NCI-H526 (cell line): ENCODE measurements around the gene NDUFV2.
"Not testable (repeated sequence)": the region's sequence is repeated elsewhere in the genome, so short reads cannot be mapped to it uniquely, and the experiment has no call there.

Experiments used
- DNase-seq, 2 experiments: peaks; one replicate each; lab custom pipeline; 2025; lab: John Stamatoyannopoulos, UW

NDUFV2 gene

DNA sequence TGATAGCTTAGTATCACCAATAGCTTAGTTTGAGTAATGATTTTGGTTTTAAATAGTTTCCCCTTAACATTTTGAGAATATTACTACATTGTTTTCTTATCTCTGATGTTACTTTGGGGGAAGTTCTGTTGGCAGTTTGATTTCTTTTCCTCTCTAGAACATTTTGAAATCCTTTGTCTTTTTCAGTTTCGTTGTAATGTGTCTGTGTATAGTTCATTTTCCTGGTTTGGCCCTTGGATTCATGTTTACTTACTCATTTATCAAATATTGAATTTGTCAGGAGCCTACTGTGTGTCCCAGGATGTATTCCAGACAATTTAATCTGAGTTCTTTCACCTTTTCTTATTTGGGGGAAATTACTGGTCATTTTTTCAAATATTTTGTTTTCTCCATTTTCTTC lies 50.8 kb downstream of the NDUFV2 start:
- no peak for DNase-seq

DNA sequence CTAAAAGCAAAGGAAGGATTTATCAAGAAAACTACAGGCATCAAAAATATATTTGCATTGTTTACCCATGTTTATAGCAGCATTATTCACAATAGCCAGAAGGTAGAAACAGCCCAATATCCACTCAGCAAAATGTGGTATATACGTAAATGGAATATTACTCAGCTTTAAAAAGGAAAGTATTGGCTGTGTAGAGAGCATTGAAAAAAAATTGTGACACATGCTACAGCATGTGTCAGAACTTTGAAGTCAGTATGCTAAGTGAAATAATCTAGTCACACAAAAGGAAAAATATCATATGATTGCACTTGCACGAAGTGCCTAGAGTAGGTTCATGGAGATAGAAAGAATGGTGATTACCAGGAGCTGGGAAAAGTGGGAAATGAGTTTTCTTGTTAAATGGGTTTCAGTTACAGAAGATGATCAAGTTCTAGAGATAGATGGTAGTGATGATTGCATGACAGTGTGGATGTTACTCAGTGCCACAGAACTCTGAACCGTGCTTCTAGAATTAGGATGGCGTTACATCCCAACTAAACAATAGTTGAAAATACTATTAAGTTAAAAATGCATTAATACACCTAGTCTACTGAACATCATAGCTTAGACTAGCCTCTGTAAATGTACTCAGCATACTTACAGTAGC lies 54.2 kb downstream of the NDUFV2 start:
- DNase-seq = no peak

DNA sequence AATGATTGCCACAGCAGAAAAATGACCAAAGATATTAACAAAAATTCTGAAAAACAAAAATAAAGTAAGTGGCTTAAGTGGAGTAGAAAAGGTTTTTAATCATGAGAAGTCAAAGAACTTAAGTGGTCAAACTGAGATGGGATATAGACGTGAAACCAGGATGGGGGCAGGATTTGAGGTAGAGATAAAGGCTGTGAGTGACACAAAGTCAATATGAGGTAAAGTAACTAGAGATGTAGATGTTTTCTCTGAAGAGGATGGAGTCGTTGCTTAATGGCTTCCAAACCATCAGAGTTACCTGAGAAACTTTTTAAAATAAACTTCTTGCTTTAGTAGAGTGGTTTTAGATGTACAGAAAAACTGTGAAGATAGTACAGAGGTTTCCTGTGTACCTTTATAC lies 55.3 kb downstream of the NDUFV2 start:
- no peak for DNase-seq

DNA sequence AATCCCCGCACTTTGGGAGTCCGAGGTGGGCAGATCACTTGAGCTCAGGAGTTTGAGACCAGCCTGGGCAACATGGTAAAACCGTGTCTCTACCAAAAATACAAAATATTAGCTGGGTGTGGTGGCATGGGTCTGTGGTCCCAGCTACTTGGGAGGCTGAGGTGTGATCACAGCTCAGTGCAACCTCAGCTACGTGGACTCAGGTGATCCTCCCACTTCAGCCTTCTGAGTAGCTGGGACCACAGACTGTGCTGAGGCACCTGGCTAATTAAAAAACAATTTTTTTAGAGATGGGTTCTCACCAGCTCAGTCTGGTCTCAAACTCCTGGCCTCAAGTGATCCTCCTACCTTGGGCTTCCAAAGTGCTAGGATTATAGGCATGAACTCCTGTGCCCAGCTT lies 57.5 kb downstream of the NDUFV2 start:
- no peak for DNase-seq

DNA sequence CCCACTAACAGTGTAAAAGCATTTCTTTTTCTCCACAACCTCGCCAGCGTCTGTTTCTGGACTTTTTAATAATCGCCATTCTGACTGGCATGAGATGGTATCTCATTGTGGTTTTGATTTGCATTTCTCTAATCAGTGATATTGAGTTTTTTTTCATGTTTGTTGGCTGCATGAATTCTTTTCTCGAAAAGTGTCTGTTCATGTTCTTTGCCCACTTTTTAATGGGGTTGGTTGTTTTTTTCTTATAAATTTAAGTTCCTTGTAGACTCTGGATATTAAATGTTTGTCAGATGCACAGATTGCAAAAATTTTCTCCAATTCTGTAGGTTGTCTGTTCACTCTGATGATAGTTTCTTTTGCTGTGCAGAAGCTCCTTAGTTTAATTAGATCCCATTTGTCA lies 60.2 kb downstream of the NDUFV2 start:
- DNase-seq = not testable (repeated sequence)

DNA sequence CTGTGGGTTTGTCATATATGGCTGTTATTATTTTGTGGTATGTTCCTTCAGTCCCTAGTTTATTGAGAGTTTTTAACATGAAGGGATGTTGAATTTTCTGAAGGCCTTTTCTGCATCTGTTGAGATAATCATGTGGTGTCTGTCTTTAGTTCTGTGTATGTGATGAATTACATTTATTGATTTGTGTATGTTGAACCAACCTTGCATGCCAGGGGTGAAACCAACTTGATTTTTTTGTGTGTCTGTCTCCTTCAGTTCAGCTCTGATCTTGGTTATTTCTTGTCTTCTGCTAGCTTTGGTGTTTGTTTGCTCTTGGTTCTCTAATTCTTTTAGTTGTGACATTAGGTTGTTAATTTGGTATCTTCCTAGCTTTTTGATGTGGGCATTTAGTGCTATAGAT lies 61.6 kb downstream of the NDUFV2 start:
- DNase-seq = not testable (repeated sequence)

DNA sequence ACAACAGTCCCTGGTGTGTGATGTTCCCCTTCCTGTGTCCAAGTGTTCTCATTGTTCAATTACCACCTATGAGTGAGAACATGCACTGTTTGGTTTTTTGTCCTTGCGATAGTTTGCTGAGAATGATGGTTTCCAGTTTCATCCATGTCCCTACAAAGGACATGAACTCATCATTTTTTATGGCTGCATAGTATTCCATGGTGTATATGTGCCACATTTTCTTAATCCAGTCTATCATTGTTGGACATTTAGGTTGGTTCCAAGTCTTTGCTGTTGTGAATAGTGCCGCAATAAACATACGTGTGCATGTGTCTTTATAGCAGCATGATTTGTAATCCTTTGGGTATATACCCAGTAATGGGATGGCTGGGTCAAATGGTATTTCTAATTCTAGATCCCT lies 63.4 kb downstream of the NDUFV2 start:
- DNase-seq = not testable (repeated sequence)

DNA sequence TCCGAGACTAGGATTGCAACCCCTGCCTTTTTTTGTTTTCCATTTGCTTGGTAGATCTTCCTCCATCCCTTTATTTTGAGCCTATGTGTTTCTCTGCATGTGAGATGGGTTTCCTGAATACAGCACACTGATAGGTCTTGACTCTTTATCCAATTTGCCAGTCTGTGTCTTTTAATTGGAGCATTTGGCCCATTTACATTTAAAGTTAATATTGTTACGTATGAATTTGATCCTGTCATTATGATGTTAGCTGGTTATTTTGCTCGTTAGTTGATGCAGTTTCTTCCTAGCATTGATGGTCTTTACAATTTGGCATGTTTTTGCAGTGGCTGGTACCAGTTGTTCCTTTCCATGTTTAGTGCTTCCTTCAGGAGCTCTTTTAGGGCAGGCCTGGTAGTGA lies 67.0 kb downstream of the NDUFV2 start:
- DNase-seq = not testable (repeated sequence)

DNA sequence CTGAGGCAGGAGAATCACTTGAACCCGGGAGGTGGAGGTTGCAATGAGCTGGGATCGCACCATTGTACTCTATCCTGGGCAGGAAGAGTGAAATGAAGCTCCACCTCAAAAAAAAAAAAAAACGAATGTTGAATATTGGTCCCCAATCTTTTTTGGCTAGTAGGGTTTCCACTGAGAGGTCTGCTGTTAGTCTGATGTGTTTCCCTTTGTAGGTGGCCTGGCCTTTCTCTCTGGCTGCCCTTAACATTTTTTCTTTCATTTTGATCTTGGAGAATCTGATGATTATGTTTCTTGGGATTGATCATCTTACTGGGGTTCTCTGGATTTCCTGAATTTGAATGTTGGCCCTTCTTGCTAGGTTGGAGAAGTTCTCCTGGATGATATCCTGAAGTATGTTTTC lies 69.4 kb downstream of the NDUFV2 start:
- DNase-seq = not testable (repeated sequence)

DNA sequence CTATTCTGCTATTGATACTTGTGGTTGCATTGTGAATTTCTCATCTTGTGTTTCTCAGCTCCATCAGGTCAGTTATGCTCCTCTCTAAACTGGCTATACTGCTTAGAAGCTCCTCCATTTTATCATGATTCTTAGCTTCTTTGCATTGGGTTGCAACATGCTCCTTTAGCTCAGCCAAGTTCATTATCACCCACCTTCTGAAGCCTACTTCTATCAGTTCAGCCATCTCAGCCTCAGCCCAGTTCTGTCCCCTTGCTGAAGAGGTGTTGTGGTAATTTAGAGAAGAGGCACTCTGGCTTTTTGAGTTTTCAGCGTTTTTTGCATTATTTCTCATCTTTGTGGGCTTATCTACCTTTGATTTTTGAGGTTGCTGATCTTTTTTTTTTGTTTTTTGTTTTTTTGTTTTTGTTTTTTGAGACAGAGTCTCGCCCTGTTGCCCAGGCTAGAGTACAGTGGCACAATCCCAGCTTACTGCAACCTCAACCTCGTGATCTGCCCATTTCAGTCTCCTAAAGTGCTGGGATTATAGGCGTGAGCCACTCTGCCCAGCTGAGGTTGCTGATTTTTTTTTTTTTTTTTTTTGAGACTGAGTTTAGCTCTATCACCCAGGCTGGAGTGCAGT lies 70.1 kb downstream of the NDUFV2 start:
- DNase-seq = no peak

DNA sequence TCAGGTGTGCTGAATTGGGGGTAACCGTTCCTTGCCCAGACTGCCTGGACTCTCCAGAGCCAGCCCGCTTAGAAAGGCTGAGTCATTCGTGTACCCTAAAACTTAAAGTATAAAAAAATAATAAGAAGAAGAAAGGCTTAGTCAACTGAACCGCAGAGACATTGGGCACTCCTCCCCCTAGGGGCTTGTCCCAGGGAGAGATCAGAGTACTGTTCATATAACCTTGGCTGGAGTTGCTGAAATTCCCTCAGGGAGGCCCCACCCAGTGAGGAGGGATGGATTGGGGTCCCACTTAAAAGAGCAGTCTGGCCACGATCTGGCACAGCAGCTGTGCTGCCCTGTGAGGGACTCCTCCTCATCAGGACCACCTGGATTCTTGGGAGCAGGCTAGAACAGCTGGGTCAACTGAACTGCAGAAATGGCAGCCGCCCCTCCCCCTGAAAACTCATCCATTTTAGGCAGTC lies 71.3 kb downstream of the NDUFV2 start:
- DNase-seq = no peak

DNA sequence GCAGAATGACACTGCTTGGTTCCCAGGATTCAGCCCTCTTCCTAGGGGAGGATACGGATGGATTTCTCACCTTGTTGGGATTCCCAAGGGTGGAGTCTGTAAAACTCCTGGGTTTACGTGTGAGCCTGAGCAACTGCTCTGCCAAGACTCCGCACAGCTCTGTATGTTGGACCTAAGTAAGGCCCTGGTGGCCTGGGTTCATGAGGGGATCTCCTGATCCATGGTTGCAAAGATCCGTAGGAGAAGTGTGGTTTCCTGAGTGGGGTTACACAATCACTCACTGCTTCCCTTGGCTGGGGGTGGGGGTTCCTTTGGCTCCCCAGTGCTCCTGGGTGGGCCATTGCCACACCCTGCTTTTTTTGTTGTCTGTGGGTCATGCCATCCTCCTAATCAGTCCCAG lies 71.8 kb downstream of the NDUFV2 start:
- no peak for DNase-seq

DNA sequence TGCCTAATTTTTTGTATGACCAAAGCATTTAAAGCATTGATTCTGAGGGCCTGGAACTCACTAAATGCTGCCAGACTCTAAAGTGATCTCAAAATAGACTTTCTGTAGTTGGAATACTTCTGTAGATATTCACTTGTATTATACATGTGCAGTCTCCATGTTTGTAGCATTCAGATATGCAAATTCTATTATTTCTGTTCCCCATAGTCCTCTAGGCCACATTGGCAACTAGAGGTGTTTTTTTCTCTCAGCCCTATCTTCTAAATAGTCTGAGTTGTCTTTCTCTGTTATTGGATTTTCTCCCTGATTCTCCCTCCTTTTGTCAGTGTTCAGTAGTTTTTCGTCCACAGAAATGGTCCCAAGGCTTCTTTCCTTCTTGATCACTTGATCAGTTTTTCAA lies 72.6 kb downstream of the NDUFV2 start:
- DNase-seq = no peak

DNA sequence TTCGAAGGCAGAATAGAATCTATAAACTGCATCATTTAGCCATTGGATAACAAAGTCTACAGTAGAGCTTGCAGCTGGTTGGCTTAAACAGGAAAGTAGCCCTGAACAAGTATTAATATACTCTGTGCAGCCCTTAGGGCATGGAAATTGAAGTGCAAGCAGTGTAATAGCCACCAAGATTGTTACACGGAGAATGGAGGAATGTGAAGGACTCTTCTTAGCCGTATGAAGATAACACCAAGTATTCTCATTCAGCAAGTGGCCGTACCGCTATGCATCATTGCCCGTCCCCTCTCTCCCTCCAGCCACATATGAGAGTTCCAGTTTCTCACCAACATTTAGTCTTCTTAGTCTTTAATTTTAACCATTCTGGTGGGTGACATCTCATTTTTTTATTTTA lies 74.5 kb downstream of the NDUFV2 start:
- no peak for DNase-seq

DNA sequence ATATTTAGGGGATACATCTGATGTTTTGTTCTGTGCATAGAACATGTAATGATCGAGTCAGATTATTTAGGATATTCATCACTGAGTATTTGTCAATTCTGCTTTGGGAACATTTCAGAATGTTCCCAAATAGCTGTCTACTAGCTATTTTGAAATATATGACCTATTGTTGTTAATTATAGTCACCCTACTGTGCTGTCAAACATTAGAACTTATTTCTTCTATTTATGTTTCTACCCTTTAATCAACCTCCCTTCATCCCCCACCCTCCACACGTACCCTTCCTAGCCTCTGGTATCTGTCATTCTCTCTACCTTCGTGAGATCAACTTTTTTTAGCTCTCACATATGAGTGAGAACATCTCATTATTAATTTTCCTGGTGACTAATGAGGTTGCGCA lies 75.0 kb downstream of the NDUFV2 start:
- no peak for DNase-seq

DNA sequence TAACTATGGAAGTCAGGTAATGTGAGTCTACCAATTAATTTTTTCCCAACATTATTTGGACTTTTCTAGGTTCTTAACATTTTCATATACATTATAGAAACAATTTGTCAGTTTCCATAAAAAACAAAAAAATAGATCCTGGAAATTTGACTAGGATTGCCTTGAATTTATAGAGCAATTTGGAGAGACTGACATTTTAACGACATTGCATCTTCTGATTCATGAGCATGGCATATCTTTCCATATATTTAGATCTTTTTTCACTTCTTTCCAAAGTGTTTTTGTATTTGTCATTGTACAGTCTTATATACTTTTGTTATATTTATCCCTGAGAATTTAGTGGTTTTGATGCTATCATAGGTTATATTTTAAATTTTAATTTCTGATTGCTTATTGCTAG lies 76.1 kb downstream of the NDUFV2 start:
- no peak for DNase-seq

DNA sequence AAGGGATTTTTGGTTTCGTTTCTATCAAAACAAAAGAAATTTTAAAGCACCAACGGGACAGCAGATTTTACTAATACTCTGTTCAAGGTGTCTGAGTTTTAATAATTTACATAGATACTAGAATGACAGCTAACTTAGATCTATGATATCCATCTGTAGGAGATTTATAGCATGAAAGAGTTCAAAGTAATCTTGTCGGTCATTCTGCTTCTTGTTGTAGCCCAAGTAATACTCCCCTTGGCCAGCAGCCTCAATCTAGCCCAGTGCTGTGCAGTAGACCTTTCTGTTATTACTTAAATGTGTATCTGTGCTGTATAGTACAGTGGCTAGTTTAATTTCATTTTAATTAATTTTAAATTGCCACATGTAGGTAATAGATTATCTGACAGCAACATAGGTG lies 78.8 kb downstream of the NDUFV2 start:
- no peak for DNase-seq

DNA sequence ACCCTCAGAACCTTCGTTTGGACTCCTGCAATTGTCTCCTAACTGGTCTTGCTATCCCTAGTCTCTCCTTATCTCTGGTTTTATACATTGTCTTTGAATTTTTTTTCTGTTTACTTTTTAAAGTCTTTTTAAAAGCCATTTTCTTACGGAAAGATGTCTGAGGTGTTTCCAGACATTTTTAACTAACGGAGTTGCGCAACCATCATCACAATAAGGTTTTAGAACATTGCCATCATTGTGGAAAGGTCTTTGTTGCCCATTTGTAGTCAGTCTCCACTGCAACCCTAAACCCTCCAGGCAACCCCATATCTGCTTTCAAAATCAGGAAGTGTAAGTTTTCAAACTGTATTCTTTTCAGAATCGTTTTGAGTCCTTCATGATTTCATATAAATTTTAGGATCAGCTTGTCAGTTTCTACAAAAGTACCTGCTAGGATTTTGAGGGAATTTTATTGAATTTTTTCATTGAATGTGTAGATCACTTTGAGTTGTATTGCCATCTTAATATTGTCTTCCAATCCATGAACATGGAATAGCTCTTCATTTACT lies 80.4 kb downstream of the NDUFV2 start:
- no peak for DNase-seq
